DMS114 treated with DMSO at 0.1 percent for 48 hours (cell line): ENCODE data around the gene TAB2.
"Not testable (repeated sequence)": the region's sequence is repeated elsewhere in the genome, so short reads cannot be mapped to it uniquely, and the experiment has no call there.

Experiments
- DNase-seq: peaks from one replicate; lab custom pipeline; 2025; ENCODE audit not compliant: unreplicated experiment; lab: John Stamatoyannopoulos, UW

Gene TAB2

GRCh38 chr6:149311766-149312165 lies 5.7 kb upstream of the TAB2 start:
- DNase-seq: no peak

- no peak for DNase-seq
These were observed 4.4 kb upstream of the TAB2 start for GRCh38 chr6:149313070-149313469.

GRCh38 chr6:149313861-149314260 lies 3.7 kb upstream of the TAB2 start:
- DNase-seq: no peak

- DNase-seq: no peak
These were observed 3.1 kb upstream of the TAB2 start for GRCh38 chr6:149314325-149314905.

GRCh38 chr6:149316108-149316727 lies 1.3 kb upstream of the TAB2 start:
- DNase-seq: no peak

GRCh38 chr6:149316740-149317643 lies 520 bp upstream of the TAB2 start:
- peak; percentile 73 for DNase-seq

- DNase-seq: no peak
These were observed 1.2 kb downstream of the TAB2 start for GRCh38 chr6:149318581-149319286.

- no peak for DNase-seq
These were observed 1.9 kb downstream of the TAB2 start for GRCh38 chr6:149319422-149319821.

- DNase-seq: not testable (repeated sequence)
These were observed 2.5 kb downstream of the TAB2 start for GRCh38 chr6:149320016-149320415.

- DNase-seq: no peak
These were observed 3.3 kb downstream of the TAB2 start for GRCh38 chr6:149320796-149321195.

- DNase-seq: no peak
These were observed 5.8 kb downstream of the TAB2 start for GRCh38 chr6:149323353-149323752.

- no peak for DNase-seq
These were observed 6.4 kb downstream of the TAB2 start for GRCh38 chr6:149323925-149324324.

GRCh38 chr6:149324428-149324827 lies 6.9 kb downstream of the TAB2 start:
- no peak for DNase-seq

GRCh38 chr6:149325648-149326236 lies 8.2 kb downstream of the TAB2 start:
- no peak for DNase-seq

- DNase-seq: no peak
These were observed 10.1 kb downstream of the TAB2 start for GRCh38 chr6:149327638-149328037.

- DNase-seq: no peak
These were observed 10.6 kb downstream of the TAB2 start for GRCh38 chr6:149328083-149328482.

GRCh38 chr6:149329529-149329928 lies 12.0 kb downstream of the TAB2 start:
- no peak for DNase-seq

GRCh38 chr6:149330133-149330532 lies 12.6 kb downstream of the TAB2 start:
- DNase-seq: no peak

GRCh38 chr6:149331043-149331807 lies 13.7 kb downstream of the TAB2 start:
- DNase-seq: no peak

GRCh38 chr6:149331871-149332270 lies 14.4 kb downstream of the TAB2 start:
- DNase-seq: no peak
